PC-9 (cell line): ENCODE measurements around the gene CCNL2. TPM values are rescaled to one million over a fixed set of nuclear protein-coding genes. Genes with fewer than 3 reads are reported as not detected.

Source experiments
- BruUV-seq: library from RNA; stranded (reverse); fragments of 400-500 nt; replicated peaks from 2 replicates; lab custom pipeline; 2021; lab: Mats Ljungman, UMichigan
- CTCF ChIA-PET: fragments of 300-600 bp; sonication (Branson Sonifier 250); formaldehyde crosslinking; loops from one replicate; lab custom pipeline; 2022; ENCODE audit warnings: antibody characterized with exemption; lab: Charles Lee
- POLR2A ChIA-PET: fragments of 300-600 bp; sonication (Branson Sonifier 250); formaldehyde crosslinking; loops from one replicate; lab custom pipeline; 2022; ENCODE audit warnings: antibody characterized with exemption; ENCODE audit not compliant: unreplicated experiment; lab: Charles Lee
- DNase-seq, 2 experiments: peaks; one replicate each; pipeline versions ENCODE4 v3.0.0 to v3.0.0-alpha.2; 2015 to 2022; ENCODE audit warnings: mixed read lengths in 1 of 2
- H2AFZ ChIP-seq: fragments of 200-600 bp; sonication (generic); 2 replicates; pipeline ENCODE4 v1.8.1; 2017; ENCODE audit warnings: antibody characterized with exemption
- H3F3A ChIP-seq: fragments of 200-600 bp; sonication (generic); 2 replicates; pipeline ENCODE4 v1.8.1; 2017; ENCODE audit warnings: antibody characterized with exemption, mild to moderate bottlenecking, low read depth; ENCODE audit not compliant: insufficient read depth
- H3K27ac ChIP-seq: fragments of 200-600 bp; sonication (generic); 2 replicates; pipeline ENCODE4 v1.6.1; 2016; ENCODE audit warnings: mixed run types
- H3K27me3 ChIP-seq: fragments of 200-600 bp; sonication (generic); 2 replicates; pipeline ENCODE4 v1.6.1; 2016; ENCODE audit warnings: low read depth, mixed run types; ENCODE audit not compliant: insufficient read depth
- H3K36me3 ChIP-seq: fragments of 200-600 bp; sonication (generic); 2 replicates; pipeline ENCODE4 v1.6.1; 2016; ENCODE audit warnings: low read depth, mixed run types
- H3K4me1 ChIP-seq: fragments of 200-600 bp; sonication (generic); replicated peaks from 2 replicates; pipeline ENCODE4 v1.6.1; 2016; ENCODE audit warnings: mixed run types; ENCODE audit not compliant: insufficient read depth
- H3K4me2 ChIP-seq: fragments of 200-600 bp; sonication (generic); 2 replicates; pipeline ENCODE4 v1.6.1; 2017; ENCODE audit warnings: mixed run types
- H3K4me3 ChIP-seq: fragments of 200-600 bp; sonication (generic); 2 replicates; pipeline ENCODE4 v1.6.1; 2016; ENCODE audit warnings: mixed run types
- H3K79me2 ChIP-seq: fragments of 200-600 bp; sonication (generic); 2 replicates; pipeline ENCODE4 v1.6.1; 2017; ENCODE audit warnings: low read depth, mixed run types
- H3K9me2 ChIP-seq: fragments of 200-600 bp; sonication (generic); 2 replicates; pipeline ENCODE4 v1.8.1; 2017; ENCODE audit warnings: mild to moderate bottlenecking; ENCODE audit not compliant: insufficient read depth
- H3K9me3 ChIP-seq: fragments of 200-600 bp; sonication (generic); 2 replicates; pipeline ENCODE4 v1.8.1; 2016; ENCODE audit warnings: low read depth; ENCODE audit not compliant: insufficient read depth
- H4K20me1 ChIP-seq: fragments of 200-600 bp; sonication (generic); 2 replicates; pipeline ENCODE4 v1.8.1; 2017; ENCODE audit not compliant: insufficient read depth
- CTCF ChIP-seq: fragments of 200-600 bp; sonication (generic); conservative IDR thresholded peaks from 2 replicates; pipeline ENCODE4 v1.6.1; 2017; ENCODE audit warnings: mixed run types, antibody characterized with exemption, mild to moderate bottlenecking, moderate library complexity
- EZH2 ChIP-seq: fragments of 200-600 bp; sonication (generic); IDR thresholded peaks from 2 replicates; pipeline ENCODE4 v1.8.0; 2017; ENCODE audit warnings: antibody characterized with exemption, low read depth
- intact Hi-C: fragments of 100-400 bp; cut with micrococcal nuclease; formaldehyde crosslinking; loops from one replicate; pipeline ENCODE4 v1.10.0; 2022; ENCODE audit not compliant: unreplicated experiment
- total RNA-seq: library from RNA; stranded (reverse); gene quantifications from 2 replicates; pipeline ENCODE4 v1.2.3, GENCODE V29; 2021

The CCNL2 gene
- total RNA-seq, 1 experiment from 2014 or later = 162 TPM

- H3K27ac ChIP-seq = no peak overlapping the region
- H3K4me3 ChIP-seq = no peak overlapping the region
- intact Hi-C loops = no loop called here
- peaks cover 33% of the 10 kb centered on the region for H3K4me1 ChIP-seq
- POLR2A ChIA-PET = interaction anchor here (0.6 to 1.0 kb wide), 2 partner anchors 27 to 28 kb away, joined by 3 to 9 read pairs; no protein-coding TSS in a partner anchor
- H3K27me3 ChIP-seq = no peaks in the 10 kb centered on the region
- peaks cover 52% of the 10 kb centered on the region for H3F3A ChIP-seq
- TF ChIP-seq CTCF = peak; percentile 59
- no peak for TF ChIP-seq EZH2
- no peaks in the 10 kb centered on the region for H3K9me3 ChIP-seq
- BruUV-seq = no TSS peak
- peaks cover 4% of the 10 kb centered on the region; the same call in 1 of the 2 replicates for H4K20me1 ChIP-seq
- no peaks in the 10 kb centered on the region for H3K9me2 ChIP-seq
- H3K79me2 ChIP-seq = peaks cover 71% of the 10 kb centered on the region
- CTCF ChIA-PET = no interaction called here
- H3K36me3 ChIP-seq = peaks cover 34% of the 10 kb centered on the region
- H3K4me2 ChIP-seq = no peak overlapping the region
- H2AFZ ChIP-seq = no peak overlapping the region
- DNase-seq = peak; percentile 25 to 39
Observed at GRCh38 chr1:1402072-1402900, 3.2 kb upstream of the CCNL2 start.

GRCh38 chr1:1401457-1402010 lies 2.4 kb upstream of the CCNL2 start:
- Histone ChIP-seq H3K9me2 (no peaks in the 10 kb centered on the region), H3K27me3 (no peaks in the 10 kb centered on the region), H3K4me1 (peaks cover 36% of the 10 kb centered on the region), H3K36me3 (peaks cover 37% of the 10 kb centered on the region), H3K27ac (no peak overlapping the region), H3K79me2 (peaks cover 71% of the 10 kb centered on the region), H3K9me3 (no peaks in the 10 kb centered on the region), H3K4me3 (no peak overlapping the region), H3F3A (peaks cover 58% of the 10 kb centered on the region), H4K20me1 (peaks cover 4% of the 10 kb centered on the region; the same call in 1 of the 2 replicates), H2AFZ (no peak overlapping the region), H3K4me2 (no peak overlapping the region)
- POLR2A ChIA-PET = interaction anchor here (0.6 kb wide), 1 partner anchor 28 kb away, joined by 3 read pairs; no protein-coding TSS in a partner anchor
- no peak for DNase-seq
- CTCF ChIA-PET = no interaction called here
- BruUV-seq = no TSS peak
- TF ChIP-seq EZH2 (no peak), CTCF (no peak)
- intact Hi-C loops = no loop called here

- BruUV-seq = TSS peak; percentile 58
- peaks cover 31% of the 10 kb centered on the region for H3K4me1 ChIP-seq
- no peaks in the 10 kb centered on the region for H3K9me2 ChIP-seq
- no peaks in the 10 kb centered on the region for H3K9me3 ChIP-seq
- DNase-seq = no peak
- peak overlapping the region; percentile 80 for H3K4me3 ChIP-seq
- H4K20me1 ChIP-seq = peaks cover 4% of the 10 kb centered on the region
- intact Hi-C loops = no loop called here
- H3K79me2 ChIP-seq = peaks cover 69% of the 10 kb centered on the region
- peaks cover 36% of the 10 kb centered on the region for H3K36me3 ChIP-seq
- POLR2A ChIA-PET = no interaction called here
- H3K27ac ChIP-seq = no peak overlapping the region
- H3F3A ChIP-seq = peaks cover 62% of the 10 kb centered on the region
- no peak for TF ChIP-seq CTCF
- H2AFZ ChIP-seq = no peak overlapping the region
- CTCF ChIA-PET = no interaction called here
- peak overlapping the region; percentile 81 for H3K4me2 ChIP-seq
- H3K27me3 ChIP-seq = no peaks in the 10 kb centered on the region
Observed at GRCh38 chr1:1400576-1401456, 1.7 kb upstream of the CCNL2 start.
